ENCODE results near the gene CHAF1B.
A peak's percentile ranks its signal among the peaks of the same experiment; 100 is the strongest.

CHAF1B gene

GRCh38 chr21:36424592-36424991 lies 39.4 kb downstream of the CHAF1B start:
- no peak for DNase-seq
- H3K27me3 ChIP-seq: no peaks in the 10 kb centered on the region
- intact Hi-C loops (cut with DNase I; ENCODE audit: low total_unique reads): loop anchor here (10.0 kb wide), 1 partner anchor 500 kb away; no protein-coding TSS in a partner anchor

GRCh38 chr21:36425286-36425685 lies 40.1 kb downstream of the CHAF1B start:
- Histone ChIP-seq H3K36me3 (no peaks in the 10 kb centered on the region), H3K27me3 (no peaks in the 10 kb centered on the region), H3K4me3 (no peak overlapping the region), H3K4me1 (peaks cover 0 to 16% (median 1%) of the 10 kb centered on the region in 4 donors), H3K27ac (no peak overlapping the region), H3K9me3 (no peaks in the 10 kb centered on the region)
- no peak for TF ChIP-seq CTCF (IDR thresholded peaks at IDR 0.05)
- no peak for DNase-seq
- intact Hi-C loops (cut with DNase I; ENCODE audit: low total_unique reads): loop anchor here (10.0 kb wide), 1 partner anchor 500 kb away; no protein-coding TSS in a partner anchor

More at GRCh38 chr21:36424592-36424991, 39.4 kb downstream of the CHAF1B start:
- Histone ChIP-seq H3K36me3 (no peaks in the 10 kb centered on the region), H3K9me3 (no peaks in the 10 kb centered on the region), H3K4me1 (peaks cover 0 to 14% (median 0%) of the 10 kb centered on the region in 4 donors), H3K27ac (no peak overlapping the region), H3K4me3 (no peak overlapping the region)
- no peak for TF ChIP-seq CTCF (IDR thresholded peaks at IDR 0.05)

- no peak for DNase-seq
- TF ChIP-seq CTCF (IDR thresholded peaks at IDR 0.05): no peak
- Histone ChIP-seq H3K36me3 (no peaks in the 10 kb centered on the region), H3K4me3 (no peak overlapping the region), H3K27me3 (no peaks in the 10 kb centered on the region), H3K4me1 (peaks cover 0 to 25% (median 1%) of the 10 kb centered on the region in 4 donors), H3K9me3 (no peaks in the 10 kb centered on the region), H3K27ac (no peak overlapping the region)
- intact Hi-C loops (cut with DNase I; ENCODE audit: low total_unique reads): loop anchor here (10.0 kb wide), 1 partner anchor 497 kb away; no protein-coding TSS in a partner anchor
Observed at GRCh38 chr21:36427502-36427901, 42.3 kb downstream of the CHAF1B start.

- DNase-seq: no peak
- no peak for TF ChIP-seq CTCF (IDR thresholded peaks at IDR 0.05)
- Histone ChIP-seq H3K36me3 (no peaks in the 10 kb centered on the region), H3K27me3 (no peaks in the 10 kb centered on the region), H3K4me1 (peaks cover 0 to 23% (median 1%) of the 10 kb centered on the region in 4 donors), H3K27ac (peak overlapping the region; percentile 61 to 66), H3K9me3 (no peaks in the 10 kb centered on the region), H3K4me3 (no peak overlapping the region)
- intact Hi-C loops (cut with DNase I; ENCODE audit: low total_unique reads): loop anchor here (10.0 kb wide), 1 partner anchor 496 kb away; no protein-coding TSS in a partner anchor
Observed at GRCh38 chr21:36428761-36429432, 43.7 kb downstream of the CHAF1B start.

- H3K4me3 ChIP-seq: peak overlapping the region; percentile 28 to 43
- intact Hi-C loops (cut with DNase I; ENCODE audit: low total_unique reads): loop anchor here (10.0 kb wide), 1 partner anchor 495 kb away; no protein-coding TSS in a partner anchor
- H3K9me3 ChIP-seq: no peaks in the 10 kb centered on the region
- no peaks in the 10 kb centered on the region for H3K36me3 ChIP-seq
- TF ChIP-seq CTCF (IDR thresholded peaks at IDR 0.05): peak; percentile 12 to 27
- H3K27ac ChIP-seq: peak overlapping the region; percentile 61 to 66
- H3K4me1 ChIP-seq: peaks cover 0 to 23% (median 1%) of the 10 kb centered on the region in 4 donors
- H3K27me3 ChIP-seq: no peaks in the 10 kb centered on the region
- peak; percentile 89 to 91 for DNase-seq
Observed at GRCh38 chr21:36429947-36430546, 44.9 kb downstream of the CHAF1B start.
